ENCODE measurements around the gene MEOX2.

Gene MEOX2

GRCh38 chr7:15607529-15608210 is 78.8 kb downstream of the MEOX2 start:
- FAIRE-seq: no peak

- no peak for FAIRE-seq
Measured at GRCh38 chr7:15606561-15606960, 79.9 kb downstream of the MEOX2 start.

- no peak for FAIRE-seq
Measured at GRCh38 chr7:15604166-15604565, 82.3 kb downstream of the MEOX2 start.

- no peak for FAIRE-seq
Measured at GRCh38 chr7:15603124-15603523, 83.4 kb downstream of the MEOX2 start.

GRCh38 chr7:15602236-15602635 is 84.2 kb downstream of the MEOX2 start:
- FAIRE-seq: no peak

GRCh38 chr7:15601175-15601574 is 85.3 kb downstream of the MEOX2 start:
- FAIRE-seq: no peak

GRCh38 chr7:15600298-15600697 is 86.2 kb downstream of the MEOX2 start:
- FAIRE-seq: no peak

GRCh38 chr7:15594461-15594860 is 92.0 kb downstream of the MEOX2 start:
- FAIRE-seq: no peak

- no peak for FAIRE-seq
Measured at GRCh38 chr7:15593382-15593781, 93.1 kb downstream of the MEOX2 start.

- no peak for FAIRE-seq
Measured at GRCh38 chr7:15586266-15586665, 100.2 kb downstream of the MEOX2 start.

- FAIRE-seq: no peak
Measured at GRCh38 chr7:15584575-15584974, 101.9 kb downstream of the MEOX2 start.

- FAIRE-seq: no peak
Measured at GRCh38 chr7:15582773-15583172, 103.7 kb downstream of the MEOX2 start.

- peak; percentile 96 for FAIRE-seq
Measured at GRCh38 chr7:15581352-15581951, 105.0 kb downstream of the MEOX2 start.

- no peak for FAIRE-seq
Measured at GRCh38 chr7:15580604-15581351, 105.7 kb downstream of the MEOX2 start.

- no peak for FAIRE-seq
Measured at GRCh38 chr7:15577600-15577999, 108.9 kb downstream of the MEOX2 start.

- no peak for FAIRE-seq
Measured at GRCh38 chr7:15571301-15571878, 115.1 kb downstream of the MEOX2 start.

- no peak for FAIRE-seq
Measured at GRCh38 chr7:15567652-15568051, 118.8 kb downstream of the MEOX2 start.

- no peak for FAIRE-seq
Measured at GRCh38 chr7:15567036-15567435, 119.4 kb downstream of the MEOX2 start.

GRCh38 chr7:15566476-15566875 is 120.0 kb downstream of the MEOX2 start:
- no peak for FAIRE-seq

GRCh38 chr7:15561835-15562234 is 124.6 kb downstream of the MEOX2 start, which contains the start of gene AGMO:
AGMO (minus strand) TSS chr7:15562015.
- no peak for FAIRE-seq
